Endothelial cell (in vitro differentiated cells): ENCODE measurements around the gene RBBP8. TPM values are rescaled to one million over a fixed set of nuclear protein-coding genes. Genes with fewer than 3 reads are reported as not detected.

Experiments
- DNase-seq: peaks from one replicate; pipeline ENCODE4 v3.0.0; 2021; ENCODE audit warnings: low spot score
- H3K27ac Mint-ChIP-seq: one replicate; pipeline ENCODE4 v1.8.0; 2021; ENCODE audit warnings: mixed read lengths, inconsistent platforms; ENCODE audit not compliant: unreplicated experiment
- H3K27me3 Mint-ChIP-seq: one replicate; pipeline ENCODE4 v1.8.0; 2021; ENCODE audit warnings: mild to moderate bottlenecking, moderate library complexity, mixed read lengths, inconsistent platforms; ENCODE audit not compliant: unreplicated experiment
- H3K36me3 Mint-ChIP-seq: one replicate; pipeline ENCODE4 v1.8.0; 2021; ENCODE audit warnings: mild to moderate bottlenecking, low read depth, mixed read lengths, inconsistent platforms; ENCODE audit not compliant: unreplicated experiment
- H3K4me1 Mint-ChIP-seq: one replicate; pipeline ENCODE4 v1.8.0; 2021; ENCODE audit warnings: mild to moderate bottlenecking, mixed read lengths, inconsistent platforms; ENCODE audit not compliant: unreplicated experiment
- H3K4me3 Mint-ChIP-seq: one replicate; pipeline ENCODE4 v1.8.0; 2021; ENCODE audit warnings: mild to moderate bottlenecking, mixed read lengths, inconsistent platforms; ENCODE audit not compliant: unreplicated experiment
- H3K9me3 Mint-ChIP-seq: one replicate; pipeline ENCODE4 v1.8.0; 2021; ENCODE audit warnings: mixed read lengths, inconsistent platforms; ENCODE audit not compliant: unreplicated experiment
- total RNA-seq: library from RNA; stranded (reverse); fragmentation: NEBNext Ultra II Directional; extraction: Animal tissue kit (Norgen Biotek cat#: 25700); gene quantifications from one replicate; pipeline ENCODE4 v1.2.1, GENCODE V29; 2021; ENCODE audit not compliant: unreplicated experiment
- TF ChIP-seq, protein P1 (sequence below): fragments of 200-600 bp; sonication (generic); IDR thresholded peaks from one replicate; pipeline ENCODE4 v1.5.0; 2021; ENCODE audit warnings: antibody characterized with exemption; ENCODE audit not compliant: unreplicated experiment

Gene RBBP8
- total RNA-seq, 1 donor from 2014 or later, result 27.0 TPM

DNA sequence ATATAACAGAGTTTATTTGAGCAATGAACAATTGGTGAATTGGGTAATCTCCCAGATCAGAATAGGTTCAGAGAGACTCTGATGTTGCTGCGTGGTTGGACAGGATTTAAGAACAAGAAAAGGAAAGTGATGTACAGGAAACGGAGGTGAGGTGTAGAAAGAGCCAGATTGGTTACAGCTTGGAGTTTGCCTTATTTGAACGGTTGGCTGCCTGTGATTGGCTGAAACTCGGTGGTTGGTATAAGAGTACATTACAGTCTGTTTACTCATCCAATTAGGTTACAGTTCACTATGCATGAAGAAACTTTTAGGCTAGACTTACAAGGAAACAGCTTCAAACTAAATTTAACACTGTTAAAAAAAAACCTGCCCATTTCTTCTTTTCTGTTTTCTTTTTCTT lies 134.1 kb downstream of the RBBP8 start:
- H3K27ac Mint-ChIP-seq, result no peak overlapping the region
- peaks cover 3% of the 10 kb centered on the region for H3K27me3 Mint-ChIP-seq
- peaks cover 10% of the 10 kb centered on the region for H3K36me3 Mint-ChIP-seq
- TF ChIP-seq, protein P1, sequence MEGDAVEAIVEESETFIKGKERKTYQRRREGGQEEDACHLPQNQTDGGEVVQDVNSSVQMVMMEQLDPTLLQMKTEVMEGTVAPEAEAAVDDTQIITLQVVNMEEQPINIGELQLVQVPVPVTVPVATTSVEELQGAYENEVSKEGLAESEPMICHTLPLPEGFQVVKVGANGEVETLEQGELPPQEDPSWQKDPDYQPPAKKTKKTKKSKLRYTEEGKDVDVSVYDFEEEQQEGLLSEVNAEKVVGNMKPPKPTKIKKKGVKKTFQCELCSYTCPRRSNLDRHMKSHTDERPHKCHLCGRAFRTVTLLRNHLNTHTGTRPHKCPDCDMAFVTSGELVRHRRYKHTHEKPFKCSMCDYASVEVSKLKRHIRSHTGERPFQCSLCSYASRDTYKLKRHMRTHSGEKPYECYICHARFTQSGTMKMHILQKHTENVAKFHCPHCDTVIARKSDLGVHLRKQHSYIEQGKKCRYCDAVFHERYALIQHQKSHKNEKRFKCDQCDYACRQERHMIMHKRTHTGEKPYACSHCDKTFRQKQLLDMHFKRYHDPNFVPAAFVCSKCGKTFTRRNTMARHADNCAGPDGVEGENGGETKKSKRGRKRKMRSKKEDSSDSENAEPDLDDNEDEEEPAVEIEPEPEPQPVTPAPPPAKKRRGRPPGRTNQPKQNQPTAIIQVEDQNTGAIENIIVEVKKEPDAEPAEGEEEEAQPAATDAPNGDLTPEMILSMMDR, result no peak
- no peak for DNase-seq
- H3K9me3 Mint-ChIP-seq, result no peaks in the 10 kb centered on the region
- no peak overlapping the region for H3K4me3 Mint-ChIP-seq
- H3K4me1 Mint-ChIP-seq, result no peaks in the 10 kb centered on the region

DNA sequence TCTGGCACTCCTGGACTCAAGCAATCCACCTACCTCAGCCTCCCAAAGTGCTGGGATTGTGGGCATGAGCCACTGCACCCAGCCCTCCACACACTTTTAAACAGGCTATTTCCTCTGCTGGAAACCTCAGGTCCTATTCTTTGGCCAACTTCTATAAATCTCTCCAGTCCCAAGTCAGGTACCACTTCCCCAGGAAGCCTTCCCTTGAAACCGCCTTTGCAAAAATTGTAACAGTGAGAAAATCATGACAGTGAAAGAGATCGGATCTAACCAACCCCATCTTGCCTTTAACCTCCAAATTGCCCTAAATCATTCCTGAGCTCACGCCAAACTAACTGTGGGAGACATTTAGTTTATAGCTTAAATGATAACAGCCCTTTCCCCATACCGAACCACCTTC lies 134.9 kb downstream of the RBBP8 start:
- H3K4me3 Mint-ChIP-seq, result no peak overlapping the region
- no peak overlapping the region for H3K27ac Mint-ChIP-seq
- TF ChIP-seq, protein P1, result no peak
- no peak for DNase-seq
- peaks cover 3% of the 10 kb centered on the region for H3K27me3 Mint-ChIP-seq
- no peaks in the 10 kb centered on the region for H3K4me1 Mint-ChIP-seq
- no peaks in the 10 kb centered on the region for H3K9me3 Mint-ChIP-seq
- peaks cover 10% of the 10 kb centered on the region for H3K36me3 Mint-ChIP-seq

DNA sequence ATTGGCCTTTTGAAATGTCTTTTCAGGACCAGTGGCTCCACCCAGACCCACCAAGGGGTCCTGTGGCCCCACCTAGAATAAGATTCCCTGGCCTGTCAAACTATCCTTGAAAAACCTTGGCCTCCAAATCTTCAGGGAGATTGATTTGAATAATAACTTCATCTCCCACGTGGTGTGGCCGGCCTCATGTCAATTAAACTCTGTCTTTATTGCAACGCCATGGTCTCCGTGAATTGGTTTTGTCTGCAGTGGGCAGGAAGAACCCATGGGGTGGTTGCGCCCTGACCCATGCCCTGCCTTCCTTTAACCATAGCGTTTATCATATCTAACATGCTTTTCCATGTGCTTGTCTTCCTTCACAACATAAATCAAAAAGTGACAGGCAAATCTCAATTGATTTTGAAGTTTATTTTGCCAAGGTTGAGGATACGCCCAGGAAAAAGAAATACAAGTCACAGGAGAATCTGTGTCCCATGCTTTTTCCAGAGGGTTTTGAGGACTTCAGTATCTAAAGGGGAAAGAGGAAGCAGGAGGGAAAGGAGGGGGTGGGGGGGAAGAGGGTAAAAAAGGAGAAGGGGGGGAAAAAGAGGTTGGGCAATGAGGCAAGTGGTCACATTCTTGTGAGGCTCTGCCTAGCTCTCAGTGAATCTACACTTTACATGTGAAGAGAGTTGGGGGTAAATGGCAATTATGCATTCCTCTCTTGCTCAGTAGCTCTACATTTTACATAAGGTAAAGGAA lies 135.6 kb downstream of the RBBP8 start:
- Mint-ChIP-seq H3K27ac (no peak overlapping the region), H3K4me3 (no peak overlapping the region), H3K9me3 (no peaks in the 10 kb centered on the region), H3K4me1 (no peaks in the 10 kb centered on the region), H3K27me3 (peaks cover 3% of the 10 kb centered on the region), H3K36me3 (peaks cover 3% of the 10 kb centered on the region)
- TF ChIP-seq, protein P1, result no peak
- no peak for DNase-seq

DNA sequence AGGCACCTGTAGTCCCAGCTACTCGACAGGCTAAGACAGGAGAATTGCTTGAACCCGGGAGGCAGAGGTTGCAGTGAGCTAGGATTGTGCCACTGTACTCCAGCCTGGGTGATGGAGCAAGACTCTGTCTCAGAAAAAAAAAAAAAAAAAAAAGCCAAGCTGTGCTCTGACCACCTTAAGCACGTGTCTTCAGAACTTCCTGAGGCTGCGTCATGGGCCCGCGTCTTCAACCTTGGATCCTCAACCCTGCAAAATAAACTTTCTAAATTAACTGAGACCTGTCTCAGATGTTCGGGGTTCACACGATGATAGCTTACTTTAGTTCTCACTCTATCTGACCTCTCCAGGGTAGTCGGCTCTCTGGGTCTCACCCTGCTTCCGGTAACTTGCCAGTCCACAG lies 136.4 kb downstream of the RBBP8 start:
- H3K36me3 Mint-ChIP-seq, result peaks cover 3% of the 10 kb centered on the region
- TF ChIP-seq, protein P1, result no peak
- no peak for DNase-seq
- peaks cover 3% of the 10 kb centered on the region for H3K27me3 Mint-ChIP-seq
- no peak overlapping the region for H3K4me3 Mint-ChIP-seq
- no peaks in the 10 kb centered on the region for H3K9me3 Mint-ChIP-seq
- H3K4me1 Mint-ChIP-seq, result no peaks in the 10 kb centered on the region
- H3K27ac Mint-ChIP-seq, result no peak overlapping the region

DNA sequence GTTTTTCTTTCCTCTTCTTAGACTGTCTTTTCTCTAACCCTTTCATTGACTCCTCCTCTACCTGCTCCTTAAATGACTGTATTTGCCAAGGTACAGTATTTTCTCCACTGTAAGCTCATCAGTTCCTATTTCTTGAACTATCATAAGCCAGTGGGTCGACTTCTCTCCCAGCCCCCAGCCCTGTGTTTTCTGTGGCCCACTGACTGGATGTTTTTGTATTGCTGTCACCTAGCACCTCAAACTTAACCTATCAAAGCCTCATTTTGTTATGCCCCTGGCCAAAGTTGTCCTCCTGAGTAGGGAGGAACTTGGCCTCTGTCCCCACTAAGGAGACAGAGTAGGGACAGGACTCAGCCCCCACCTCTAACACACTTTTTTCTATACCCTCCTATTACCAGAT lies 136.8 kb downstream of the RBBP8 start:
- TF ChIP-seq, protein P1, result no peak
- no peak overlapping the region for H3K27ac Mint-ChIP-seq

More for the DNA sequence above, 136.8 kb downstream of the RBBP8 start:
- H3K9me3 Mint-ChIP-seq, result no peaks in the 10 kb centered on the region
- DNase-seq, result no peak
- no peak overlapping the region for H3K4me3 Mint-ChIP-seq
- H3K36me3 Mint-ChIP-seq, result peaks cover 3% of the 10 kb centered on the region
- H3K4me1 Mint-ChIP-seq, result no peaks in the 10 kb centered on the region
- H3K27me3 Mint-ChIP-seq, result peaks cover 3% of the 10 kb centered on the region
